Measurements from ENCODE around the gene KCNS1. TPM values are rescaled to one million over a fixed set of nuclear protein-coding genes. Genes with fewer than 3 reads are reported as not detected.

The KCNS1 gene
- total and polyA plus RNA-seq, 2 experiments from 2014 or later: 0.37 to 3.2 TPM

DNA sequence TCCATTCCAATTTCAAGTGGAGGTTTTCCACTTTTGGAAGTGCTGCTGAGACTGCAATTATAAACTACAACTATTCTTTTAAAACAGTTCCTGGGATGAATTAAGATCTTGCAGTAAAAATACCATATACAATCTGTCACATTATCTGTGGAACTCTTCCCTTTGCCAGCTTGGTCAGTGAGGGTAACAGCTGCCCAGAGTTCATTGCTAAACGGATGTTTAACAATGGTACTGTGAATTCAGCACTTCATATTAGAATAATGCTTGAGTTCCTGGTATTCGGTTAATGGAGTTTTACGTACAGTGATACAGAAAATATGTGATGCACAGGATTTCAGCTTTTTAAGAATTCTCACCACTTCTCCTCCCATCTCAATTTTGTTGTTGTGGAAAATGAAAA, 51.5 kb downstream of the KCNS1 start:
- Mint-ChIP-seq H3K27me3 (ENCODE audit: insufficient read depth, low read depth, poor library complexity) (peaks cover 3% of the 10 kb centered on the region), H3K4me3 (no peak overlapping the region)

DNA sequence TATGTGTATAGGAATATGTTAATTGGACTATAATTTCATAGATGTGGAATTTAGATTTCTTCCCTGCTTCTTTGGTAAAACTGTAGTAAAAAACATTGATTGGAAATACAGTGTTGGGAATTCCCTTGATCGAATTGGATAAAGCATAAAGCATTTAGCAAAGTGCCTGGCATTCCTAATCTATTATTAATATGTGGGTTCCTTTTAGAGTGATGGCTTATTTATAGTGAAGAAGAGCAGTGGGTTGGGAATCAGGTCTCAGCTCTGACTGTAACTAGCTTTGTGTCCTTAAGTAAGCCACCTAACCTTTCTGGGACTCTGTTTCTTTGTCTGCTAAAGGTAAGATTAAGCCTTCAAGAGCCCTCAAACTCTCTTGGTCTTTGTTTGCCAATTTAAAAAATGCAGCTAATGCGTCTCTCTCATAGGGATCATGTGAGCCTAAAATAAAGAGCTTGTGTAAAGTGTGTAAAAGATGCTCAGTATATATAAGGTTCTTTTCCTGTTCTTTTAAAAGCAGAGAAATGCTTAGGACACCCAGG, 53.3 kb downstream of the KCNS1 start:
- Mint-ChIP-seq H3K36me3 (ENCODE audit: low read depth) (peaks cover 10% of the 10 kb centered on the region; the same call in 2 of the 3 replicates), H3K4me1 (peaks cover 23% of the 10 kb centered on the region; the same call in 2 of the 3 replicates), H3K27ac (no peak overlapping the region), H3K9me3 (no peaks in the 10 kb centered on the region), H3K4me3 (no peak overlapping the region), H3K27me3 (ENCODE audit: insufficient read depth, low read depth, poor library complexity) (peaks cover 3% of the 10 kb centered on the region)
- H3K36me3 ChIP-seq (ENCODE audit: insufficient read depth): no peaks in the 10 kb centered on the region
- H3K4me1 ChIP-seq (ENCODE audit: insufficient read depth): peaks cover under 1% of the 10 kb centered on the region; the same call in 1 of the 2 replicates
- H3K4me3 ChIP-seq: no peak overlapping the region
- no peak overlapping the region for H3K4me2 ChIP-seq
- TF ChIP-seq, protein P1, sequence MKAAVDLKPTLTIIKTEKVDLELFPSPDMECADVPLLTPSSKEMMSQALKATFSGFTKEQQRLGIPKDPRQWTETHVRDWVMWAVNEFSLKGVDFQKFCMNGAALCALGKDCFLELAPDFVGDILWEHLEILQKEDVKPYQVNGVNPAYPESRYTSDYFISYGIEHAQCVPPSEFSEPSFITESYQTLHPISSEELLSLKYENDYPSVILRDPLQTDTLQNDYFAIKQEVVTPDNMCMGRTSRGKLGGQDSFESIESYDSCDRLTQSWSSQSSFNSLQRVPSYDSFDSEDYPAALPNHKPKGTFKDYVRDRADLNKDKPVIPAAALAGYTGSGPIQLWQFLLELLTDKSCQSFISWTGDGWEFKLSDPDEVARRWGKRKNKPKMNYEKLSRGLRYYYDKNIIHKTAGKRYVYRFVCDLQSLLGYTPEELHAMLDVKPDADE (IDR thresholded peaks at IDR 0.05): no peak
- TF ChIP-seq EZH2phosphoT487 (IDR thresholded peaks at IDR 0.05; ENCODE audit: unreplicated experiment): no peak
- TF ChIP-seq CREB1 (CRISPR knock-in tag; IDR thresholded peaks at IDR 0.05; ENCODE audit: low read depth): no peak
- TF ChIP-seq, protein P2, sequence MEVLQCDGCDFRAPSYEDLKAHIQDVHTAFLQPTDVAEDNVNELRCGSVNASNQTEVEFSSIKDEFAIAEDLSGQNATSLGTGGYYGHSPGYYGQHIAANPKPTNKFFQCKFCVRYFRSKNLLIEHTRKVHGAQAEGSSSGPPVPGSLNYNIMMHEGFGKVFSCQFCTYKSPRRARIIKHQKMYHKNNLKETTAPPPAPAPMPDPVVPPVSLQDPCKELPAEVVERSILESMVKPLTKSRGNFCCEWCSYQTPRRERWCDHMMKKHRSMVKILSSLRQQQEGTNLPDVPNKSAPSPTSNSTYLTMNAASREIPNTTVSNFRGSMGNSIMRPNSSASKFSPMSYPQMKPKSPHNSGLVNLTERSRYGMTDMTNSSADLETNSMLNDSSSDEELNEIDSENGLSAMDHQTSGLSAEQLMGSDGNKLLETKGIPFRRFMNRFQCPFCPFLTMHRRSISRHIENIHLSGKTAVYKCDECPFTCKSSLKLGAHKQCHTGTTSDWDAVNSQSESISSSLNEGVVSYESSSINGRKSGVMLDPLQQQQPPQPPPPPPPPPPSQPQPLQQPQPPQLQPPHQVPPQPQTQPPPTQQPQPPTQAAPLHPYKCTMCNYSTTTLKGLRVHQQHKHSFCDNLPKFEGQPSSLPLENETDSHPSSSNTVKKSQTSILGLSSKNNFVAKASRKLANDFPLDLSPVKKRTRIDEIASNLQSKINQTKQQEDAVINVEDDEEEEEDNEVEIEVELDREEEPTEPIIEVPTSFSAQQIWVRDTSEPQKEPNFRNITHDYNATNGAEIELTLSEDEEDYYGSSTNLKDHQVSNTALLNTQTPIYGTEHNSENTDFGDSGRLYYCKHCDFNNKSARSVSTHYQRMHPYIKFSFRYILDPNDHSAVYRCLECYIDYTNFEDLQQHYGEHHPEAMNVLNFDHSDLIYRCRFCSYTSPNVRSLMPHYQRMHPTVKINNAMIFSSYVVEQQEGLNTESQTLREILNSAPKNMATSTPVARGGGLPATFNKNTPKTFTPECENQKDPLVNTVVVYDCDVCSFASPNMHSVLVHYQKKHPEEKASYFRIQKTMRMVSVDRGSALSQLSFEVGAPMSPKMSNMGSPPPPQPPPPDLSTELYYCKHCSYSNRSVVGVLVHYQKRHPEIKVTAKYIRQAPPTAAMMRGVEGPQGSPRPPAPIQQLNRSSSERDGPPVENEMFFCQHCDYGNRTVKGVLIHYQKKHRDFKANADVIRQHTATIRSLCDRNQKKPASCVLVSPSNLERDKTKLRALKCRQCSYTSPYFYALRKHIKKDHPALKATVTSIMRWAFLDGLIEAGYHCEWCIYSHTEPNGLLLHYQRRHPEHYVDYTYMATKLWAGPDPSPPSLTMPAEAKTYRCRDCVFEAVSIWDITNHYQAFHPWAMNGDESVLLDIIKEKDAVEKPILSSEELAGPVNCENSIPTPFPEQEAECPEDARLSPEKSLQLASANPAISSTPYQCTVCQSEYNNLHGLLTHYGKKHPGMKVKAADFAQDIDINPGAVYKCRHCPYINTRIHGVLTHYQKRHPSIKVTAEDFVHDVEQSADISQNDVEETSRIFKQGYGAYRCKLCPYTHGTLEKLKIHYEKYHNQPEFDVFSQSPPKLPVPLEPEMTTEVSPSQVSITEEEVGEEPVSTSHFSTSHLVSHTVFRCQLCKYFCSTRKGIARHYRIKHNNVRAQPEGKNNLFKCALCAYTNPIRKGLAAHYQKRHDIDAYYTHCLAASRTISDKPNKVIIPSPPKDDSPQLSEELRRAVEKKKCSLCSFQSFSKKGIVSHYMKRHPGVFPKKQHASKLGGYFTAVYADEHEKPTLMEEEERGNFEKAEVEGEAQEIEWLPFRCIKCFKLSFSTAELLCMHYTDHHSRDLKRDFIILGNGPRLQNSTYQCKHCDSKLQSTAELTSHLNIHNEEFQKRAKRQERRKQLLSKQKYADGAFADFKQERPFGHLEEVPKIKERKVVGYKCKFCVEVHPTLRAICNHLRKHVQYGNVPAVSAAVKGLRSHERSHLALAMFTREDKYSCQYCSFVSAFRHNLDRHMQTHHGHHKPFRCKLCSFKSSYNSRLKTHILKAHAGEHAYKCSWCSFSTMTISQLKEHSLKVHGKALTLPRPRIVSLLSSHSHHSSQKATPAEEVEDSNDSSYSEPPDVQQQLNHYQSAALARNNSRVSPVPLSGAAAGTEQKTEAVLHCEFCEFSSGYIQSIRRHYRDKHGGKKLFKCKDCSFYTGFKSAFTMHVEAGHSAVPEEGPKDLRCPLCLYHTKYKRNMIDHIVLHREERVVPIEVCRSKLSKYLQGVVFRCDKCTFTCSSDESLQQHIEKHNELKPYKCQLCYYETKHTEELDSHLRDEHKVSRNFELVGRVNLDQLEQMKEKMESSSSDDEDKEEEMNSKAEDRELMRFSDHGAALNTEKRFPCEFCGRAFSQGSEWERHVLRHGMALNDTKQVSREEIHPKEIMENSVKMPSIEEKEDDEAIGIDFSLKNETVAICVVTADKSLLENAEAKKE (CRISPR knock-in tag; IDR thresholded peaks at IDR 0.05): no peak
- no peak for TF ChIP-seq JUNB (IDR thresholded peaks at IDR 0.05; ENCODE audit: unreplicated experiment)
- H3K27ac ChIP-seq (ENCODE audit: low read depth): 0 out of 2 replicates have a peak overlapping the region, but pooled peaks have one; percentile 6
- H3F3A ChIP-seq (replicated peaks; ENCODE audit: low read depth): no peaks in the 10 kb centered on the region
- H3K79me2 ChIP-seq (replicated peaks; ENCODE audit: insufficient read depth): no peaks in the 10 kb centered on the region
- no peak for DNase-seq (ENCODE audit: low spot score)
- H3K9me2 ChIP-seq (ENCODE audit: insufficient read depth): no peaks in the 10 kb centered on the region
- no peaks in the 10 kb centered on the region for H4K20me1 ChIP-seq (replicated peaks; ENCODE audit: insufficient read depth)
- no peak overlapping the region for H2AFZ ChIP-seq
- no peak for ATAC-seq
- no peaks in the 10 kb centered on the region for H3K27me3 ChIP-seq (ENCODE audit: insufficient read depth)

More for the DNA sequence above, 51.5 kb downstream of the KCNS1 start:
- Histone ChIP-seq H4K20me1 (replicated peaks; ENCODE audit: insufficient read depth) (no peaks in the 10 kb centered on the region), H3F3A (replicated peaks; ENCODE audit: low read depth) (no peaks in the 10 kb centered on the region), H3K27me3 (ENCODE audit: insufficient read depth) (no peaks in the 10 kb centered on the region), H2AFZ (no peak overlapping the region), H3K27ac (ENCODE audit: low read depth) (no peak overlapping the region), H3K9me2 (ENCODE audit: insufficient read depth) (no peaks in the 10 kb centered on the region), H3K4me1 (ENCODE audit: insufficient read depth) (peaks cover 4% of the 10 kb centered on the region; the same call in 1 of the 2 replicates), H3K79me2 (replicated peaks; ENCODE audit: insufficient read depth) (no peaks in the 10 kb centered on the region), H3K4me3 (no peak overlapping the region), H3K4me2 (no peak overlapping the region), H3K36me3 (ENCODE audit: insufficient read depth) (no peaks in the 10 kb centered on the region)
- Mint-ChIP-seq H3K36me3 (ENCODE audit: low read depth) (no peaks in the 10 kb centered on the region; the same call in 2 of the 3 replicates), H3K9me3 (no peaks in the 10 kb centered on the region), H3K27ac (peak overlapping the region; percentile 4; the same call in 1 of the 2 replicates), H3K4me1 (peaks cover 15% of the 10 kb centered on the region; the same call in 2 of the 3 replicates)
- ATAC-seq: no peak
- no peak for DNase-seq (ENCODE audit: low spot score)
- TF ChIP-seq JUNB (IDR thresholded peaks at IDR 0.05; ENCODE audit: unreplicated experiment) (no peak), NANOG (IDR thresholded peaks at IDR 0.05; ENCODE audit: borderline replicate concordance) (no peak), POLR2AphosphoS5 (IDR thresholded peaks at IDR 0.05; ENCODE audit: low read depth) (no peak)

Data from GM23338 (cell line).